Colonic mucosa (tissue), 4 donors: Measurements from ENCODE around the gene TSSK2. TPM values are rescaled to one million over a fixed set of nuclear protein-coding genes. Genes with fewer than 3 reads are reported as not detected.

Source experiments
- DNase-seq: peaks from one replicate; pipeline ENCODE4 v3.0.0-alpha.2; 2020
- H3K27ac ChIP-seq: fragments of 200-600 bp; one replicate; pipeline ENCODE4 v1.8.0; 2021
- H3K27me3 ChIP-seq: fragments of 200-600 bp; one replicate; pipeline ENCODE4 v1.8.0; 2021
- H3K36me3 ChIP-seq: fragments of 200-600 bp; one replicate; pipeline ENCODE4 v1.8.0; 2021
- H3K4me1 ChIP-seq: fragments of 200-600 bp; one replicate; pipeline ENCODE4 v1.8.0; 2021; ENCODE audit warnings: mild to moderate bottlenecking
- H3K4me3 ChIP-seq: fragments of 200-600 bp; one replicate; pipeline ENCODE4 v1.8.0; 2021
- H3K9ac ChIP-seq, 2 donors: one replicate each; pipeline ENCODE4 v1.7.0; 2013; ENCODE audit warnings: control low read depth in 2 of 2, low read depth in 2 of 2, low read length in 2 of 2
- H3K9me3 ChIP-seq: fragments of 200-600 bp; one replicate; pipeline ENCODE4 v1.8.0; 2021
- CTCF ChIP-seq: fragments of 200-600 bp; IDR thresholded peaks from one replicate; pipeline ENCODE4 v1.8.0; 2022; ENCODE audit warnings: antibody characterized with exemption, mild to moderate bottlenecking
- intact Hi-C: fragments of 100-400 bp; cut with DNase I; formaldehyde crosslinking; loops from one replicate; pipeline ENCODE4 v1.14.1; 2022
- total RNA-seq, 2 donors: library from RNA; stranded (reverse); fragmentation: NEBNext Ultra II Directional in 1 of 2; extraction: Animal tissue kit (Norgen Biotek cat#: 25700) in 1 of 2; gene quantifications; one replicate each; pipeline ENCODE4 v1.2.1, GENCODE V29; 2021
- donor health status: healthy.
- donor health status: DM: no; HTN: no; CAD: no.
- donor health status: DM: no; HTN: no; CAD: no.

The TSSK2 gene
- total RNA-seq, 2 donors from 2014 or later, result not detected

GRCh38 chr22:19175026-19175601 lies 44.0 kb downstream of the TSSK2 start:
- Histone ChIP-seq H3K36me3 (no peaks in the 10 kb centered on the region), H3K9me3 (no peaks in the 10 kb centered on the region), H3K4me1 (peaks cover 36% of the 10 kb centered on the region), H3K4me3 (no peak overlapping the region), H3K27me3 (peaks cover 5% of the 10 kb centered on the region), H3K9ac (no peak overlapping the region), H3K27ac (no peak overlapping the region)
- DNase-seq, result no peak
- no peak for TF ChIP-seq CTCF
- intact Hi-C loops, result no loop called here

GRCh38 chr22:19175602-19176174 lies 44.6 kb downstream of the TSSK2 start:
- Histone ChIP-seq H3K27ac (no peak overlapping the region), H3K9ac (no peak overlapping the region), H3K4me1 (peaks cover 30% of the 10 kb centered on the region), H3K9me3 (no peaks in the 10 kb centered on the region), H3K36me3 (no peaks in the 10 kb centered on the region), H3K27me3 (no peaks in the 10 kb centered on the region), H3K4me3 (no peak overlapping the region)
- intact Hi-C loops, result no loop called here
- no peak for TF ChIP-seq CTCF
- no peak for DNase-seq

GRCh38 chr22:19176175-19176643 lies 45.1 kb downstream of the TSSK2 start:
- Histone ChIP-seq H3K27ac (no peak overlapping the region), H3K9me3 (no peaks in the 10 kb centered on the region), H3K4me1 (peaks cover 26% of the 10 kb centered on the region), H3K9ac (no peak overlapping the region), H3K4me3 (no peak overlapping the region), H3K27me3 (no peaks in the 10 kb centered on the region), H3K36me3 (no peaks in the 10 kb centered on the region)
- DNase-seq, result no peak
- TF ChIP-seq CTCF, result no peak
- intact Hi-C loops, result no loop called here

- H3K27me3 ChIP-seq, result no peaks in the 10 kb centered on the region
- intact Hi-C loops, result no loop called here
- H3K4me3 ChIP-seq, result no peak overlapping the region
- H3K9ac ChIP-seq, result no peak overlapping the region
- no peaks in the 10 kb centered on the region for H3K9me3 ChIP-seq
- no peak for TF ChIP-seq CTCF
- no peaks in the 10 kb centered on the region for H3K36me3 ChIP-seq
- no peak for DNase-seq
- peaks cover 26% of the 10 kb centered on the region for H3K4me1 ChIP-seq
- H3K27ac ChIP-seq, result no peak overlapping the region
These were observed 45.6 kb downstream of the TSSK2 start for GRCh38 chr22:19176732-19177131.

GRCh38 chr22:19177164-19178064 lies 46.3 kb downstream of the TSSK2 start:
- Histone ChIP-seq H3K9ac (peak overlapping the region; percentile 77 to 94), H3K4me3 (peak overlapping the region; percentile 69), H3K36me3 (no peaks in the 10 kb centered on the region), H3K4me1 (peaks cover 24% of the 10 kb centered on the region), H3K27me3 (no peaks in the 10 kb centered on the region), H3K9me3 (no peaks in the 10 kb centered on the region), H3K27ac (peak overlapping the region; percentile 76)
- TF ChIP-seq CTCF, result no peak
- DNase-seq, result peak; percentile 25
- intact Hi-C loops, result no loop called here
